Measurements from ENCODE around the gene NACC1. TPM values are rescaled to one million over a fixed set of nuclear protein-coding genes. Genes with fewer than 3 reads are reported as not detected.
A peak's percentile ranks its signal among the peaks of the same experiment; 100 is the strongest.

Gene NACC1
- polyA plus RNA-seq, 2 of the 4 experiments (the other 2 are of a cell fraction) = 26.1 to 37.9 TPM

DNA sequence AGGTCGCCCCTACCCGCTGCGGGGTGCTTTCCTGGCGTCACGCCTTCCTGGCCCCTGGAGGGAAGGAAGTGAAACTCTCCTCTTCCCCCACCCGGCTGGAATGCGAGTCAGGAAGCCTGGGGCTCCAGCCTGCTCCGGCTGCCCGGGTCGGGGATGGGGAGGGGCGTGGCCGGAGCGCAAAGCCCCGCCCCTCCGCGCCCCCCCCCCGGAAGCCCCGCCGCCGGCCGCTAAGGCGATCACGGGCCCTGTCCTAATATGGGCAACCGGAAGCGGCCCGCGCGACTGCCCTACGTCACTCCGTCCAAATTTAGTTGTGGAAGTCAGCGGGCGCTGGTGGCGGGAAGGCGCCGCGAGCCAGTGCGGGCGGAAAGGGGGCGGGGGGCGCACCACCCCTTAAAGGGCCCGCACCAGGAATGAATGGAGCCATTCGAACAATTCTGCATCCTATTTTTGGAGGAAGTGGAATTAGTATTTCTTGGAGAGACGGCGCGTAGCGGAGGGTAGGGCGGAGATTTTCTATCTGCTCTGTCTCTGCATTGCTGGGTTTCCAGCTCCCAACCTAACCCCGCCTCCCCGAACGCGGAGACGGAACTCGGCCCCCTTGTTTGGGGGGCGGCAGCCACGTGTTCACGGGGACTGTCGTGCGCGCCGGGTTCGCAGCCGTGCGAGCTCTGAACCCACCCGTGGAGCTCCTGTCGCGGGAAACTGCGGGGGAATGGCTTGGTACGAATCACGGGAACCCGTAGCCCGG is 33.7 kb downstream of the NACC1 start (continued):
- no peak for TF ChIP-seq RAD21 (conservative IDR thresholded peaks at IDR 0.05 in 1 of 2, IDR thresholded peaks at IDR 0.05 in 1 of 2)
- TF ChIP-seq MYC (IDR thresholded peaks at IDR 0.05; ENCODE audit: borderline replicate concordance, low read length) = no peak; the same call in 1 of the 2 replicates
- no peak for TF ChIP-seq CEBPB (IDR thresholded peaks at IDR 0.05)
- TF ChIP-seq MAFK (IDR thresholded peaks at IDR 0.05; ENCODE audit: partially characterized antibody) = no peak
- peak; percentile 57; the same call in 1 of the 2 replicates for TF ChIP-seq HOXA7 (CRISPR knock-in tag; IDR thresholded peaks at IDR 0.05)
- TF ChIP-seq GATA3 (IDR thresholded peaks at IDR 0.05; ENCODE audit: borderline replicate concordance) = peak; percentile 45; the same call in 1 of the 2 replicates
- peak; percentile 22; the same call in 1 of the 2 replicates for TF ChIP-seq PBX3 (IDR thresholded peaks at IDR 0.05)
- TF ChIP-seq, protein P1, sequence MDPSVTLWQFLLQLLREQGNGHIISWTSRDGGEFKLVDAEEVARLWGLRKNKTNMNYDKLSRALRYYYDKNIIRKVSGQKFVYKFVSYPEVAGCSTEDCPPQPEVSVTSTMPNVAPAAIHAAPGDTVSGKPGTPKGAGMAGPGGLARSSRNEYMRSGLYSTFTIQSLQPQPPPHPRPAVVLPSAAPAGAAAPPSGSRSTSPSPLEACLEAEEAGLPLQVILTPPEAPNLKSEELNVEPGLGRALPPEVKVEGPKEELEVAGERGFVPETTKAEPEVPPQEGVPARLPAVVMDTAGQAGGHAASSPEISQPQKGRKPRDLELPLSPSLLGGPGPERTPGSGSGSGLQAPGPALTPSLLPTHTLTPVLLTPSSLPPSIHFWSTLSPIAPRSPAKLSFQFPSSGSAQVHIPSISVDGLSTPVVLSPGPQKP (IDR thresholded peaks at IDR 0.05; ENCODE audit: low read depth, low read length) = peak; percentile 96
- peak in 1 of 2 experiments; percentile 48; a peak in 2 of 5 replicates for TF ChIP-seq EP300 (IDR thresholded peaks at IDR 0.05)
- TF ChIP-seq CBX2 (IDR thresholded peaks at IDR 0.05; ENCODE audit: borderline replicate concordance, low read depth) = no peak
- TF ChIP-seq ZSCAN20 (CRISPR knock-in tag; IDR thresholded peaks at IDR 0.05) = no peak
- no peak for TF ChIP-seq HDAC2 (IDR thresholded peaks at IDR 0.05)
- no peak for TF ChIP-seq RARB (CRISPR knock-in tag; IDR thresholded peaks at IDR 0.05)
- no peak for TF ChIP-seq HOXB13 (CRISPR knock-in tag; IDR thresholded peaks at IDR 0.05; ENCODE audit: low read depth)
- TF ChIP-seq TFCP2L1 (CRISPR knock-in tag; IDR thresholded peaks at IDR 0.05) = no peak
- 0 out of 2 replicates have a peak, but pooled peaks have one; percentile 37 for TF ChIP-seq MAZ (IDR thresholded peaks at IDR 0.05; ENCODE audit: borderline replicate concordance, low read depth, low read length)
- TF ChIP-seq HOXB5 (CRISPR knock-in tag; IDR thresholded peaks at IDR 0.05) = no peak
- no peak for TF ChIP-seq JUNB (IDR thresholded peaks at IDR 0.05)
- TF ChIP-seq JUN (IDR thresholded peaks at IDR 0.05) = peak in 1 of 2 experiments; percentile 87; a peak in 3 of 5 replicates
- TF ChIP-seq FOSL2 (IDR thresholded peaks at IDR 0.05) = no peak
- no peak for TF ChIP-seq FOSL2 (CRISPR knock-in tag; IDR thresholded peaks at IDR 0.05)
- TF ChIP-seq ZC3H11A (IDR thresholded peaks at IDR 0.05) = no peak
- TF ChIP-seq FOSB (CRISPR knock-in tag; IDR thresholded peaks at IDR 0.05) = peak; percentile 27; the same call in 1 of the 2 replicates
- no peak for TF ChIP-seq NR3C1 (IDR thresholded peaks at IDR 0.05)
- TF ChIP-seq POLR2A (IDR thresholded peaks at IDR 0.05; ENCODE audit: low read length) = peak; percentile 80
- no peak for TF ChIP-seq SREBF2 (IDR thresholded peaks at IDR 0.05)
- no peak for TF ChIP-seq CHD2 (IDR thresholded peaks at IDR 0.05; ENCODE audit: low read length, partially characterized antibody)
- no peak for TF ChIP-seq NPAS2 (CRISPR knock-in tag; IDR thresholded peaks at IDR 0.05; ENCODE audit: borderline replicate concordance)
- TF ChIP-seq, protein P2, sequence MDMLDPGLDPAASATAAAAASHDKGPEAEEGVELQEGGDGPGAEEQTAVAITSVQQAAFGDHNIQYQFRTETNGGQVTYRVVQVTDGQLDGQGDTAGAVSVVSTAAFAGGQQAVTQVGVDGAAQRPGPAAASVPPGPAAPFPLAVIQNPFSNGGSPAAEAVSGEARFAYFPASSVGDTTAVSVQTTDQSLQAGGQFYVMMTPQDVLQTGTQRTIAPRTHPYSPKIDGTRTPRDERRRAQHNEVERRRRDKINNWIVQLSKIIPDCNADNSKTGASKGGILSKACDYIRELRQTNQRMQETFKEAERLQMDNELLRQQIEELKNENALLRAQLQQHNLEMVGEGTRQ (IDR thresholded peaks at IDR 0.05) = no peak; the same call in 1 of the 2 replicates
- no peak for TF ChIP-seq POLR2AphosphoS2 (conservative IDR thresholded peaks at IDR 0.05; ENCODE audit: low read length)
- TF ChIP-seq, protein P3, sequence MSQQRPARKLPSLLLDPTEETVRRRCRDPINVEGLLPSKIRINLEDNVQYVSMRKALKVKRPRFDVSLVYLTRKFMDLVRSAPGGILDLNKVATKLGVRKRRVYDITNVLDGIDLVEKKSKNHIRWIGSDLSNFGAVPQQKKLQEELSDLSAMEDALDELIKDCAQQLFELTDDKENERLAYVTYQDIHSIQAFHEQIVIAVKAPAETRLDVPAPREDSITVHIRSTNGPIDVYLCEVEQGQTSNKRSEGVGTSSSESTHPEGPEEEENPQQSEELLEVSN (IDR thresholded peaks at IDR 0.05; ENCODE audit: borderline replicate concordance, low read depth) = peak; percentile 70; the same call in 1 of the 2 replicates
